ENCODE measurements around the gene RAB11B.
"Not testable (repeated sequence)": the region's sequence is repeated elsewhere in the genome, so short reads cannot be mapped to it uniquely, and the experiment has no call there.

RAB11B gene

GRCh38 chr19:8373867-8374813 is 16.0 kb upstream of the RAB11B start:
- peak; percentile 83 for DNase-seq (ENCODE audit: low read depth)
- TF ChIP-seq CTCF (IDR thresholded peaks at IDR 0.05; ENCODE audit: control insufficient read depth, extremely low read depth, insufficient read depth), result no peak
- H3K4me3 ChIP-seq (ENCODE audit: low read depth, low read length), result no peak overlapping the region

- not testable (repeated sequence) for H3K4me3 ChIP-seq (ENCODE audit: low read depth, low read length); DNase-seq (ENCODE audit: low read depth)
Measured at GRCh38 chr19:8375766-8376165, 14.4 kb upstream of the RAB11B start.

- not testable (repeated sequence) for DNase-seq (ENCODE audit: low read depth); H3K4me3 ChIP-seq (ENCODE audit: low read depth, low read length)
Measured at GRCh38 chr19:8376373-8376974, 13.7 kb upstream of the RAB11B start.

GRCh38 chr19:8377598-8377997 is 12.6 kb upstream of the RAB11B start:
- no peak for TF ChIP-seq CTCF (IDR thresholded peaks at IDR 0.05; ENCODE audit: control insufficient read depth, extremely low read depth, insufficient read depth)
- H3K4me3 ChIP-seq (ENCODE audit: low read depth, low read length), result no peak overlapping the region
- no peak for DNase-seq (ENCODE audit: low read depth)

GRCh38 chr19:8379156-8379891 is 10.8 kb upstream of the RAB11B start:
- not testable (repeated sequence) for DNase-seq (ENCODE audit: low read depth)

GRCh38 chr19:8384569-8384968 is 5.6 kb upstream of the RAB11B start:
- not testable (repeated sequence) for DNase-seq (ENCODE audit: low read depth); H3K4me3 ChIP-seq (ENCODE audit: low read depth, low read length)

More at GRCh38 chr19:8379156-8379891, 10.8 kb upstream of the RAB11B start:
- H3K4me3 ChIP-seq (ENCODE audit: low read depth, low read length), result not testable (repeated sequence)

GRCh38 chr19:8385103-8385502 is 5.1 kb upstream of the RAB11B start:
- H3K4me3 ChIP-seq (ENCODE audit: low read depth, low read length); DNase-seq (ENCODE audit: low read depth): not testable (repeated sequence)

- H3K4me3 ChIP-seq (ENCODE audit: low read depth, low read length); DNase-seq (ENCODE audit: low read depth): not testable (repeated sequence)
Measured at GRCh38 chr19:8385566-8385965, 4.6 kb upstream of the RAB11B start.

- DNase-seq (ENCODE audit: low read depth); H3K4me3 ChIP-seq (ENCODE audit: low read depth, low read length): not testable (repeated sequence)
Measured at GRCh38 chr19:8386419-8386818, 3.7 kb upstream of the RAB11B start.

- no peak for TF ChIP-seq CTCF (IDR thresholded peaks at IDR 0.05; ENCODE audit: control insufficient read depth, extremely low read depth, insufficient read depth)
- no peak overlapping the region for H3K4me3 ChIP-seq (ENCODE audit: low read depth, low read length)
- no peak for DNase-seq (ENCODE audit: low read depth)
Measured at GRCh38 chr19:8386990-8387389, 3.2 kb upstream of the RAB11B start.
